ENCODE data around the gene KIAA1217.

- TF ChIP-seq CTCF (IDR thresholded peaks at IDR 0.05 in 2 of 3, conservative IDR thresholded peaks at IDR 0.05 in 1 of 3; ENCODE audit: borderline replicate concordance in 1 of 3, insufficient read depth in 1 of 3, low read depth in 2 of 3, low read length in 2 of 3) (no peak), SRF (IDR thresholded peaks at IDR 0.05; ENCODE audit: low read depth) (no peak), POLR2AphosphoS5 (IDR thresholded peaks at IDR 0.05; ENCODE audit: low read depth, low read length) (no peak), ELF1 (IDR thresholded peaks at IDR 0.05; ENCODE audit: borderline replicate concordance, low read depth) (no peak), POLR2A (IDR thresholded peaks at IDR 0.05; ENCODE audit: borderline replicate concordance, extremely low read depth, insufficient read depth, insufficient read length) (no peak), ZNF274 (IDR thresholded peaks at IDR 0.05; ENCODE audit: low read depth, low read length) (no peak), CEBPB (IDR thresholded peaks at IDR 0.05; ENCODE audit: low read depth) (no peak), MAX (IDR thresholded peaks at IDR 0.05) (no peak), ZFX (IDR thresholded peaks at IDR 0.05) (no peak)
These were observed 37.4 kb downstream of the KIAA1217 start for GRCh38 chr10:24246365-24246764.
